Right lobe of liver (tissue), 4 donors: ENCODE measurements around the gene NUP188.

Experiments
- POLR2A ChIP-seq: fragments of 450-650 bp; IDR thresholded peaks from one replicate; pipeline ENCODE4 v1.6.1; 2017; ENCODE audit warnings: antibody characterized with exemption, mild to moderate bottlenecking
- TF ChIP-seq, protein P1 (sequence below), 4 donors: fragments of 200-600 bp in 3 of 4; fragments of 450-650 bp in 1 of 4; IDR thresholded peaks; one replicate each; pipeline versions ENCODE4 v1.5.1 to v1.8.0; 2016 to 2022; ENCODE audit warnings: antibody characterized with exemption in 4 of 4, mild to moderate bottlenecking in 2 of 4
- donor health status: DM: no; HTN: no; CAD: no.
- donor health status: DM: no; HTN: no; CAD: no.
- donor health status: DM: no; HTN: yes; CAD: no.

DNA sequence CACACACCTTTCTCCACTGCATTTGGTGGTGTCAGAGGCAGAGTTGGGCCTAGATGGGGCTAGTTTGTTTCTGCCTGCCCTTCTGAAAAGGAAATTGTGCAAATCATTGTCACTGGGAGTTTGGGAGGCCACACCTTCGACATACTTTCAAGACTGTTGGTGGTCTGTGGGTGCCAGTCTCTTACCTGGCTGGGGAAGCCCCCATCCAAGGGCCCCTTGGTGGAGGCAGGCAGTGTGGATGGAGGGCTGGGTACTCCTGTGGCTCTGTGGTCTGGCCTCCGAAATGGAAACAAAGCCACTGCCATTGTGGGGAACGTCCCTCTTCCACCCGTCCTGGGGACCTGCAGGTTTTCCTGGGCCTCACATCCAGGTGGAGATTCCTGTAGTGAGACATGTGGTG, 37.6 kb upstream of the NUP188 start:
- TF ChIP-seq, protein P1, sequence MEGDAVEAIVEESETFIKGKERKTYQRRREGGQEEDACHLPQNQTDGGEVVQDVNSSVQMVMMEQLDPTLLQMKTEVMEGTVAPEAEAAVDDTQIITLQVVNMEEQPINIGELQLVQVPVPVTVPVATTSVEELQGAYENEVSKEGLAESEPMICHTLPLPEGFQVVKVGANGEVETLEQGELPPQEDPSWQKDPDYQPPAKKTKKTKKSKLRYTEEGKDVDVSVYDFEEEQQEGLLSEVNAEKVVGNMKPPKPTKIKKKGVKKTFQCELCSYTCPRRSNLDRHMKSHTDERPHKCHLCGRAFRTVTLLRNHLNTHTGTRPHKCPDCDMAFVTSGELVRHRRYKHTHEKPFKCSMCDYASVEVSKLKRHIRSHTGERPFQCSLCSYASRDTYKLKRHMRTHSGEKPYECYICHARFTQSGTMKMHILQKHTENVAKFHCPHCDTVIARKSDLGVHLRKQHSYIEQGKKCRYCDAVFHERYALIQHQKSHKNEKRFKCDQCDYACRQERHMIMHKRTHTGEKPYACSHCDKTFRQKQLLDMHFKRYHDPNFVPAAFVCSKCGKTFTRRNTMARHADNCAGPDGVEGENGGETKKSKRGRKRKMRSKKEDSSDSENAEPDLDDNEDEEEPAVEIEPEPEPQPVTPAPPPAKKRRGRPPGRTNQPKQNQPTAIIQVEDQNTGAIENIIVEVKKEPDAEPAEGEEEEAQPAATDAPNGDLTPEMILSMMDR (IDR thresholded peaks at IDR 0.05): no peak
- TF ChIP-seq POLR2A: no peak
